Kasumi-1 (cell line): ENCODE results near the gene SLC25A52.
A peak's percentile ranks its signal among the peaks of the same experiment; 100 is the strongest.
"Not testable (repeated sequence)": the region's sequence is repeated elsewhere in the genome, so short reads cannot be mapped to it uniquely, and the experiment has no call there.

ENCODE experiments used
- DNase-seq, 2 experiments: peaks; one replicate each; lab custom pipeline; 2025; lab: John Stamatoyannopoulos, UW

The SLC25A52 gene

GRCh38 chr18:31760695-31761094, at the start of gene SLC25A52:
Gene SLC25A52 (minus strand): TSS chr18:31760880. CDS start chr18:31760661, 219 bp downstream.
- DNase-seq = no peak

GRCh38 chr18:31809049-31809448, 48.4 kb upstream of the SLC25A52 start:
- DNase-seq = not testable (repeated sequence)

GRCh38 chr18:31801078-31801477, 40.4 kb upstream of the SLC25A52 start:
- DNase-seq = no peak

GRCh38 chr18:31799257-31799656, 38.6 kb upstream of the SLC25A52 start:
- not testable (repeated sequence) for DNase-seq

- DNase-seq = no peak
These were observed 37.7 kb upstream of the SLC25A52 start for GRCh38 chr18:31798399-31798798.

GRCh38 chr18:31795747-31796146, 35.1 kb upstream of the SLC25A52 start:
- no peak for DNase-seq

- DNase-seq = no peak
These were observed 32.9 kb upstream of the SLC25A52 start for GRCh38 chr18:31793531-31793930.

- DNase-seq = no peak
These were observed 31.9 kb upstream of the SLC25A52 start for GRCh38 chr18:31792580-31792911.

GRCh38 chr18:31791817-31792579, 31.3 kb upstream of the SLC25A52 start:
- DNase-seq = peak; percentile 87 to 88

- DNase-seq = no peak
These were observed 28.7 kb upstream of the SLC25A52 start for GRCh38 chr18:31789409-31789808.

GRCh38 chr18:31783059-31783458, 22.4 kb upstream of the SLC25A52 start:
- DNase-seq = no peak

GRCh38 chr18:31778391-31778950, 17.8 kb upstream of the SLC25A52 start:
- DNase-seq = no peak

- no peak for DNase-seq
These were observed 15.4 kb upstream of the SLC25A52 start for GRCh38 chr18:31776093-31776492.

- DNase-seq = no peak
These were observed 14.3 kb upstream of the SLC25A52 start for GRCh38 chr18:31774962-31775361.

- DNase-seq = no peak
These were observed 13.8 kb upstream of the SLC25A52 start for GRCh38 chr18:31774477-31774785.

- DNase-seq = no peak
These were observed 13.2 kb upstream of the SLC25A52 start for GRCh38 chr18:31773774-31774476.

GRCh38 chr18:31772699-31773098, 12.0 kb upstream of the SLC25A52 start:
- no peak for DNase-seq

GRCh38 chr18:31750273-31750672, 10.4 kb downstream of the SLC25A52 start:
- DNase-seq = no peak

GRCh38 chr18:31746396-31746795, 14.3 kb downstream of the SLC25A52 start:
- DNase-seq = no peak

- DNase-seq = no peak
These were observed 16.2 kb downstream of the SLC25A52 start for GRCh38 chr18:31744321-31745067.

GRCh38 chr18:31743600-31743999, 17.1 kb downstream of the SLC25A52 start:
- not testable (repeated sequence) for DNase-seq

- peak; percentile 57 to 69 for DNase-seq
These were observed 19.5 kb downstream of the SLC25A52 start for GRCh38 chr18:31741097-31741735.
